Stimulated activated CD4-positive, alpha-beta T cell treated with anti-CD3 and anti-CD28 coated beads, Interleukin-12 subunit alpha, Interleukin-12 subunit beta, amount 100 ng/mL, for 48 hours (primary cell): ENCODE results near the gene IFI35.
A peak's percentile ranks its signal among the peaks of the same experiment; 100 is the strongest.
"Not testable (repeated sequence)": the region's sequence is repeated elsewhere in the genome, so short reads cannot be mapped to it uniquely, and the experiment has no call there.

Experiments
- DNase-seq, 3 donors: peaks; one replicate each; pipeline ENCODE4 v3.0.0-alpha.2; 2020; ENCODE audit warnings: low read depth in 2 of 3, low spot score in 1 of 3

The IFI35 gene

GRCh38 chr17:42997390-42997983 lies 9.1 kb upstream of the IFI35 start:
- DNase-seq, result no peak

- peak; percentile 94 to 97 (median 96) for DNase-seq
Measured at GRCh38 chr17:42997984-42998938, 8.3 kb upstream of the IFI35 start, which contains the start of gene RPL27. Gene RPL27, plus strand, starts transcription at chr17:42998419. Its CDS starts 332 bp downstream, at chr17:42998751.

GRCh38 chr17:42999003-42999525 lies 7.5 kb upstream of the IFI35 start:
- no peak for DNase-seq

DNA sequence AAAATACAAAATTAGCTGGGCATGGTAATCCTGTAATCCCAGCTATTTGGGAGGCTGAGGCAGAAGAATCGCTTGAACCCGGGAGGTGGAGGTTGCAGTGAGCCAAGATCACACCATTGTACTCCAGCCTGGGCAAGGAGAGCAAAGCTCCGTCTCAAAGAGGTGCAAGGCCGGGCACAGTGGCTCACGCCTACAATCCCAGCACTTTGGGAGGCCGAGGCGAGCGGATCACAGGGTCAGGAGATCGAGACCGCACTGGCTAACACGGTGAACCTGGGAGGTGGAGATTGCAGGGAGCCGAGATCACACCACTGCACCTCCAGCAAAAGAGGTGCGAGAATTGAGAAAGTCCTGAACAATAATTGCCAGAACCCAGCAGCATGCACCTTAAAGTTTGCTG lies 5.7 kb upstream of the IFI35 start:
- not testable (repeated sequence) for DNase-seq

- DNase-seq, result no peak
Measured at GRCh38 chr17:43003542-43004172, 2.9 kb upstream of the IFI35 start.

DNA sequence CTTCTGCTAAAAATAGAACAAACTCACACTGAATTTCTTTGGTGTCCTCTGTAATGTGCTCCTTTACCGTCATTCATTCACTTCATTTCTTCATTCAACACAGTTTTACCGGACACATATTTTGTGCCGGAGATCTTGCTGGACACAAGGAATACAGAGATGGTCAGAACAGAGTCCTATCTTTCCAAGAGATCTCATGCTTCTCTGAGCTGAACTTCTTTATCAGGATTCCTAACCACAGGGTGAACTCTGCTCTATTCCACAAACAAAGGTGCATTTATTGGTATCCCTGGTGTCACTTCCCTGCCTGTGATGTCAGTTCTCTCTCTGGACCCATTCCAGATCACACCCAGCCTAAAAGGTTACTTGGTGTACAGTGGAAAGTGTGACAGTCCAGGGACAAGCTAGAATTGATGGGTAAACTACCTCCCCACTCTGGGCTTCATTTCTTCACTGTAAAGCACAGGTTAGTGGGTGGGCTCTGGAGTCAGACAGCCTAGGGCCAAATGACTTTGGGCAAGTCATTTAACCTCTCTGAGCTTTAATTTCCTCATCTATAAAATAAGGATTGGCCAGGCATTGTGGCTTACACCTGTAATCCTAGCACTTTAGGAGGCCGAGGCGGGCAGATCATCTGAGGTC lies 4.2 kb downstream of the IFI35 start:
- no peak for DNase-seq

GRCh38 chr17:43011728-43012472 lies 5.3 kb downstream of the IFI35 start:
- no peak for DNase-seq

DNA sequence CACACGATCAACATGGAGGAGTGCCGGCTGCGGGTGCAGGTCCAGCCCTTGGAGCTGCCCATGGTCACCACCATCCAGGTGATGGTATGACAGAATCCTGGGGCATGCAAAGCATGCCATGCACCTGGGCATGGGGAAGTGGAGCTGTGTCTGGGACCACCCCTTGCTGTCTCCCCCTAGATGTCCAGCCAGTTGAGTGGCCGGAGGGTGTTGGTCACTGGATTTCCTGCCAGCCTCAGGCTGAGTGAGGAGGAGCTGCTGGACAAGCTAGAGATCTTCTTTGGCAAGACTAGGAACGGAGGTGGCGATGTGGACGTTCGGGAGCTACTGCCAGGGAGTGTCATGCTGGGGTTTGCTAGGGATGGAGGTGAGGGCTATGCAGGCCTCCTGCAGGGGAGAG lies 6.7 kb downstream of the IFI35 start:
- DNase-seq, result no peak

DNA sequence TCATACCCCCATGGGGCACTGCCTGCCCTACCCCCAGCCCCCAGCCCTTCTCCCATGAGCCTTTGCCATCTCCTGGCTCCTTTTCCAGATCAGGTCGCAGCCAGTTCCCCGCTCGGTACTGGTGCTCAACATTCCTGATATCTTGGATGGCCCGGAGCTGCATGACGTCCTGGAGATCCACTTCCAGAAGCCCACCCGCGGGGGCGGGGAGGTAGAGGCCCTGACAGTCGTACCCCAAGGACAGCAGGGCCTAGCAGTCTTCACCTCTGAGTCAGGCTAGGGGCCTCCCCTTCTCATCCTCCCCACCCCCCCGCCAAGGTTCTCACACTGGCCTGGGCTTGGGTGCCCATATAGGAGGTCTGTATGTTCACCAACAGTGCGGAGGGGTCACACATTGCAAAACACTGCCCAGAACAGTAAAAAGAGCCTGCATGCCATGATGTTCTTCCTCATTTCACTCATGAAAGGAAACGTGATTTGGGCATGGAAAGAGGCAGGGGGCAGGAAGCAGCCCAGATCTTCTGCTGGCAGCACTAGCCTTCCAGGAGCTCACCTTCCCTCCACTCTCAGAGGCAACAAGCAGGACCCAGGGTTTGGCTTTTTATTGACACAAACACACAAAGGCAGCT lies 7.5 kb downstream of the IFI35 start:
- no peak for DNase-seq

DNA sequence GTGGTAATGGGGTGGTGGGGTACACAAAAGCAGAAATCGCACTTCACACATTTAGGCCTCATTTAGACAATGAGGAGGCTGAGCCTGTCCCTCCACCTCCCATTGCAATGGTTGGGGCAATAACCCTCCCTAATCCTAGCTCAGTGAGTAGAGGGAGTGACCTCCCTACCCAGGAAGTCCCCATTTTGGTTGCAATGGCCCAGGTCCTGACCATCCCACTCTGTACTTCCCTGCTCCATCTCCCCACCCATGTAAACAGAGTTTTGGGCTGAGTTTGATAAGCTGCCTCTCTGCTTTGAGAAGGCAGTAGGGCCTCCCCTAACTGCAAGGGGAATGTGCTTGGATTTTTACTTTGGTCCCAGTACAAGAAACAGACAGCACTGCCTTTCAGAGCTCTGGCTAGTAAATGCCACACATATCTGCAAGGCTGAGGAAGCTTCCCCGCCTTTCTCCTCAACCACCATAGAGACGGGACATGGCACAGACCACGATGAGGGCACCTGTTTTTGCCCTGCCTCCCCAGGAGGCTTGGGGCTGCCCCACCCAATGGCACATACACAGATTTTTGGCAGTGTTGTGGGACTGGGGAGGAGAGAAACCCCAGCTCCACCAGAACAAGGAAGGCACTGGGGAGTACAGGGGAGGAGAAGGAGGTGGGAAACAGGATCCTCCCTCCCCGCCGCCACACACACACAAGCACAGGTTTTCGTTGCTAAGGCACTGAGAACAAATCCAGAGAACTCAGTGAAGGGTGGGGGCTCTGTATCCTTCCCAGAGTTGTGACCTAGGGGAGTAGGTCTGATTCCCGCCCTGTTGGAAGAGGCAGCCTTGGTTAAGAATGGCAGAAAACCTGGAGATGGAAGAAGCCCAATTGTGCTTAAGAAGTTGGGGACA lies 8.3 kb downstream of the IFI35 start:
- DNase-seq, result no peak

GRCh38 chr17:43015579-43015978 lies 9.0 kb downstream of the IFI35 start:
- DNase-seq, result no peak

DNA sequence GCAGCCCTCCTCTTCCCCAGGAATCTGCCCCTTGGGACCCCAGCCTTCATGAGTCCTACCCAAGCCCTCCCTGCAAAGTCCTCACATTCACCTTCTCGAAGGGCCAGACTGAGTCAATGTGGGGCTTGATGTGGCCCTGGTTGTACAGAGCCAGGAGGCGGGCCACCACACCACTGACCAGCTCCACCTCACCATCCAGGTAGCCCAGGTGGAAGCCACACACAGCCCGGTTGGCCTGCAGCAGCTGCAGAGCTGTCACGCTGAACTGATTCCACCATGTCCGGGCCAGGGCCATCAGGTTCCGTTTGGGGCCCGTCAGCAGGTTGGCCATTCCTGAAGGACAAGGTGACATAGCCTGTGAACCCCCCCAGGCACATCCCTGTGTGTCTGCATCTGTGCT lies 9.6 kb downstream of the IFI35 start:
- DNase-seq, result no peak

DNA sequence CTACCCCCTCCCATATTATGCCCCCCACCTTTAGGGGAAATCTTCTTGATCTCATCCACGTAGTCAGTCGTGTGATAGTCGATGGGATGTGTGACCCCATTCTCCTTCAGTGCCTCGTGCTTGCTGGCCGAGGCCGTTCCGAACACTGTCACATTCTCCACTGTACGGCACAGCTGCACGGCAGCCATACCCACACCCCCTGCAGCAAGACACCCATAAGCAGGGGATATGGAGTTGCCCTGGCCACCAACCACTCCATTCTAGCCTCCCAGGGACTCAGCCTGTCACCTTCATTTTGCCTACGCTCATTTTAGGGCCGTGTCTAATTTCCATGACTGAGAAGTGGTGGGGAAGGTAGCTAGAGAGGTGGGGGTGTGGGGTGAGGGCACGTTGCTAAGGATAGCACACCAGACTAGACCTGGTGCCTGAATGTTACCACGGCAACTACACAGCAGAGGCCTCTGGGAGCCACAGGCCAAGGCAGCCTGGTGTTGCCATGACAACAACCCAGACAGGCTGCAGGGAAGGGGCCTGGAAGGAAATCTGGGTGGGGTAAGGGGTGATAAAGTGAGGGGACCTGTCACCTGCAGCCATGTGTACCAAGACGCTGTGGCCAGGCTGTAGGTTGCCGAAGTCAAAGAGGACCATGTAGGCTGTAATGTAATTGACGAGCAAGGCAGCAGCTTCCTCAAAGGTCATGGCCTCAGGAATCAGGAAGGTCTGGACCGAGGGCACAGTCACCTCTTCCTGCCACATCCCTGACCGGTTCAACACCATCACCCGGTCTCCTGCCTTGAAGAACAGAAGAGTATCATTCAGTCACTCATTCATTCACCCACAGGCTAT lies 11.6 kb downstream of the IFI35 start:
- DNase-seq, result no peak

GRCh38 chr17:43018932-43019331 lies 12.3 kb downstream of the IFI35 start:
- no peak for DNase-seq

- no peak for DNase-seq
Measured at GRCh38 chr17:43019418-43019817, 12.8 kb downstream of the IFI35 start.

- DNase-seq, result no peak
Measured at GRCh38 chr17:43020030-43020621, 13.5 kb downstream of the IFI35 start.

- DNase-seq, result no peak
Measured at GRCh38 chr17:43020789-43021740, 14.5 kb downstream of the IFI35 start.
